ENCODE data around the gene NAA60.

Gene NAA60

DNA sequence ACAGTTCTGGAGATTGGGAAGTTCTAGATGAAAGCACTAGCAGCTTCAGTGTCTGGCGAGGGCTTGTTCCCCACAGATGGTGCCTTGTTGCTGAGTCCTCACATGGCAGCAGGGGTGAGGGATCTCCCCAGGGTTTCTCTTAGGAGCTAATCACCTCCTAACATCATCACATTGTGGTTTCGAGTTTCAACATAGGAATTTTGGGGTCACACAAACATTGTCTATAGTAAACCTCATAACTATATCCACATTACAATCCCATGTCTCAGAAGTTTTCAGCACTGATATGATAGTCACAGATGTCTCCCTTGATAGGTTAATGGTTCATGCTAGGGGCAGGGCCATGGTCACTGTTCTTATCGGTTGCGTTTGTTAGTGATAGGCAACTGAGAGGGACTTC lies 71.1 kb downstream of the NAA60 start:
- TF ChIP-seq, protein P1, sequence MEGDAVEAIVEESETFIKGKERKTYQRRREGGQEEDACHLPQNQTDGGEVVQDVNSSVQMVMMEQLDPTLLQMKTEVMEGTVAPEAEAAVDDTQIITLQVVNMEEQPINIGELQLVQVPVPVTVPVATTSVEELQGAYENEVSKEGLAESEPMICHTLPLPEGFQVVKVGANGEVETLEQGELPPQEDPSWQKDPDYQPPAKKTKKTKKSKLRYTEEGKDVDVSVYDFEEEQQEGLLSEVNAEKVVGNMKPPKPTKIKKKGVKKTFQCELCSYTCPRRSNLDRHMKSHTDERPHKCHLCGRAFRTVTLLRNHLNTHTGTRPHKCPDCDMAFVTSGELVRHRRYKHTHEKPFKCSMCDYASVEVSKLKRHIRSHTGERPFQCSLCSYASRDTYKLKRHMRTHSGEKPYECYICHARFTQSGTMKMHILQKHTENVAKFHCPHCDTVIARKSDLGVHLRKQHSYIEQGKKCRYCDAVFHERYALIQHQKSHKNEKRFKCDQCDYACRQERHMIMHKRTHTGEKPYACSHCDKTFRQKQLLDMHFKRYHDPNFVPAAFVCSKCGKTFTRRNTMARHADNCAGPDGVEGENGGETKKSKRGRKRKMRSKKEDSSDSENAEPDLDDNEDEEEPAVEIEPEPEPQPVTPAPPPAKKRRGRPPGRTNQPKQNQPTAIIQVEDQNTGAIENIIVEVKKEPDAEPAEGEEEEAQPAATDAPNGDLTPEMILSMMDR (IDR thresholded peaks at IDR 0.05; ENCODE audit: borderline replicate concordance, insufficient read depth, low read depth, low read length), result no peak

DNA sequence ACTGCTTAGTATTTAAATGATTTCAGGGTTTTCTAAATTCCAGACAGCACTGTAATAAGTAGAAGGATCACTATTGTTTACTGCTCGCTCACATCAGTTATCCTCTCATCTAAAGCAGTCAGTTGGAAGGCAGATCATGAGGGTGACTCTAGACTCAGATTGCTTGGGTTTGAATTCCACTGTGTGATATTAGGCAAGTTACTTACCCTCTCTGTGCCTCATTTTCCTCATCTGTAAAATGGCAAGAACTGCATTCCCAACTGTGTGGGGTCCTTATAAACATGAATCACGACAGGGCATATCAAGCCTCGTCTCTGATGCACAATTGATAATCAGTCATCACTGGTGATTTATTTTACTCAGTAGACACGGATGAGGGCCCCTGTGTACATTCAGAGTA lies 72.4 kb downstream of the NAA60 start:
- TF ChIP-seq, protein P1 (IDR thresholded peaks at IDR 0.05; ENCODE audit: borderline replicate concordance, insufficient read depth, low read depth, low read length), result no peak
- no peak overlapping the region for H3K4me3 ChIP-seq (ENCODE audit: low read depth, low read length)

More for the DNA sequence above, 71.1 kb downstream of the NAA60 start:
- H3K4me3 ChIP-seq (ENCODE audit: low read depth, low read length), result no peak overlapping the region

DNA sequence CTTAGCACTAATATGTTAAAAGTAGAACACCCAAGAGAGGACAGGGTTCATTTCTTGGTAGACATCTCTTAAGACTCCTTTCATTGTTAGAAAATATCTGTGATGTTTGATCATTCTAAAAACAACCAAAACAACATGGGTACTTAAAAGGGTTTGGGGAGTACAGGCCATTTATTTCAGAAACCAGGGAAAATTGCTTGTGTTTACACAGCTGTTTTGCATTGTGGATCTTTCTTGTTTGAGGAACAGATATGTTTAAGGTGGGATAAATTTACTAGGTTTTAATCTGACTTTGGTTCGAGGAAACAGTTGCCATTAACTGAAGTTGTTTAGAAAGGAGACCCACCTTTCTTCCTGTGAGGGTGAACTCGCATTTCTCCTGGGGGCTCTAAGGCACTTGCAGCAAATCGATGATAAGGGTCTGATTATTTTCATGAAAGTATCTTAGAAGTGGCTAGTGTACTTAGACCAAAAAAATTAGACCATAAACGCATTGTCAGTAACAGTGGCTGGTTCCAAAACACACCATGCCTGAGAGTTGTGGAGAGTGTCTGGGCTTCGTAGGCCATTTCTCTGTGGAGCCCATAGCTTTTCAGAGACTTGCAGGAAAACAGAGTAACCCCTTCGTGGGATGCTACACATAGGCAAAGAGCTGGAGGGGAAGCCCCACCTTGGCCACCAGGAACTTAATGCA lies 75.0 kb downstream of the NAA60 start:
- TF ChIP-seq, protein P1 (IDR thresholded peaks at IDR 0.05; ENCODE audit: borderline replicate concordance, insufficient read depth, low read depth, low read length), result no peak
- H3K4me3 ChIP-seq (ENCODE audit: low read depth, low read length), result no peak overlapping the region

DNA sequence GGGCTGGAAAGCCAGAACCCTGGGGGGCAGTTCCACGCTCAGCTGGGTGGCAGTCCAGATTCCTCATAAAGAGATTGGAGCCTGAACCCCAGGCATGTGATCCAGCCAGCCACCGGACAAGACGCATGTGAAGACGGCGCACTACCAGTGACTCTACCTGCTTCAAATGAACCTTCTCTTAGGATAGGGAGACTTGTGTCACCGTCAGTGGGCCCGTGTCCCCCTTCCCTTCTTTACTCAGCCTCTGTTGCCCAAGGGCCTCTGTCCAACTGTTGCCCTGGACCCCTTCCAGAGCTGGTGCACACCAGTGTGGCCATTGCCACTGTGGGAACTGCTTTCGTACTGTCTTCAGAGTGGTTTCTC lies 75.5 kb downstream of the NAA60 start:
- H3K4me3 ChIP-seq (ENCODE audit: low read depth, low read length), result no peak overlapping the region
- TF ChIP-seq, protein P1 (IDR thresholded peaks at IDR 0.05; ENCODE audit: borderline replicate concordance, insufficient read depth, low read depth, low read length), result no peak

DNA sequence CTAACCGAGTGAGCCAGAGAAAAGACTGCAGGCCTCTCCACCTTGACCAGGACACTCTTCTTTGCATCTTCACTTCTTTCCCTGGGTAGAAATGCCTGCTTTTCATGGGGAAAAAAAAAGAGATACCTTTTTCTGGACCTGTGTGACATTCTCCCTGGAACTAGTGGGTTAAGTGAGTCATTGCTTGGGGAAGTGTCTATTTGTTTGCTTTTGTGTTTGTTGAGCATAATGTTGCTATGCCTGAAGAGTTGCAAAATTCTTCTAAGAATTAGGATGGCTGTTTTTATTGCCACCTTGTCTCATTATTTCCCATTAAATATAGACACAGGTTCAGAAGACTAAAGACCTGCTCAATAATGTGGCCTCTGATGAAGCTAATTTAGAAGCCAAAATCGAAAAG lies 76.1 kb downstream of the NAA60 start:
- H3K4me3 ChIP-seq (ENCODE audit: low read depth, low read length), result no peak overlapping the region
- TF ChIP-seq, protein P1 (IDR thresholded peaks at IDR 0.05; ENCODE audit: borderline replicate concordance, insufficient read depth, low read depth, low read length), result no peak

DNA sequence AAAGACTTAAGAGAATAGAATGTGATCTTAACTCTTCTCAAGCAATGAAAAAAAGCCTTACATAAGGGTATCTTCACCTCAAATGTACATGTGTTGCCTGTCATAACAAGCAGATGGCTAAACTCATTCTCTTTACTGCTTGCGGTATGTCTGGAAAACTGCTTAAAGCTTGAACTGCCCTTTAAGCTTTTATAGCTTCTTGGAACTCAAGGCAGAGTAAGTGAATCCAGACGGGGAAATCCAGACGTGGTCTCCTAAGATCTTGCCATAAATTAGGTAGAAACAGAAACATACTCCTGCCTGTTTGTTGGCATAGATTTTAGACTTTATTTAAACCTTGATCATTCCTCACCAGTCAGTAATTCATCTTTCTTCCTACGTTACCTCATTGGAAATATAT lies 76.9 kb downstream of the NAA60 start:
- TF ChIP-seq, protein P1 (IDR thresholded peaks at IDR 0.05; ENCODE audit: borderline replicate concordance, insufficient read depth, low read depth, low read length), result no peak
- no peak overlapping the region for H3K4me3 ChIP-seq (ENCODE audit: low read depth, low read length)

DNA sequence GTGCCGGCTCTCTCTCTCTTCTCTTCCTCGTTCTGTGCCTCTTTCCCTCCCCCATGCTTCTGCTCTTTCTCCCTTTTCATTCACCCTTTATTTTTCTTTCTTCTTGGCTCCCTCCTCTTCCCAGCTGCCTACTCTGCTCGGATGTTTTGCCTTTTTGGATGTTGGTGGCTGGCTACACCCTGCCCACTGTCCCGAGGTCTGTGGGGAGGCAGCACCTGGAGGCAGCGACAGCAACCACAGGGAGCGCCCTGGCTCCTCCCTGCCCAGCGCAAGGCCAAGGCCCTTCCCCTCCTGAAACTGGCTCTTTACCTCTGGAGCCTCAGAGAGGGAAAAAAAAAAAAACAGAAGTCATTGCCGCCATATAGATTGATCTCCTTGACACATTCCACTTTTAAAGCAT lies 77.4 kb downstream of the NAA60 start:
- no peak overlapping the region for H3K4me3 ChIP-seq (ENCODE audit: low read depth, low read length)

More for the DNA sequence above, 77.4 kb downstream of the NAA60 start:
- TF ChIP-seq, protein P1 (IDR thresholded peaks at IDR 0.05; ENCODE audit: borderline replicate concordance, insufficient read depth, low read depth, low read length), result no peak

Measured in GM12875 (cell line).